Upper lobe of right lung (tissue), 1 donor: ENCODE measurements around the gene NEMF. TPM values are rescaled to one million over a fixed set of nuclear protein-coding genes. Genes with fewer than 3 reads are reported as not detected.
A peak's percentile ranks its signal among the peaks of the same experiment; 100 is the strongest.

Source experiments
- ATAC-seq: fragments of 200-7000 bp; cut with Tn5 transposase; one replicate; pipeline ENCODE4 v1.9.1; 2020; ENCODE audit warnings: mild to moderate bottlenecking, moderate library complexity
- DNase-seq: peaks from one replicate; pipeline ENCODE4 v3.0.0-alpha.2; 2020
- H3K27ac ChIP-seq: fragments of 200-600 bp; one replicate; pipeline ENCODE4 v1.8.0; 2022
- H3K27me3 ChIP-seq: fragments of 200-600 bp; one replicate; pipeline ENCODE4 v1.8.0; 2022; ENCODE audit warnings: mild to moderate bottlenecking
- H3K36me3 ChIP-seq: fragments of 200-600 bp; one replicate; pipeline ENCODE4 v1.8.0; 2022
- H3K4me1 ChIP-seq: fragments of 200-600 bp; one replicate; pipeline ENCODE4 v1.8.0; 2022
- H3K4me3 ChIP-seq: fragments of 200-600 bp; one replicate; pipeline ENCODE4 v1.8.0; 2022; ENCODE audit warnings: mild to moderate bottlenecking
- H3K9me3 ChIP-seq: fragments of 200-600 bp; one replicate; pipeline ENCODE4 v1.8.0; 2022
- CTCF ChIP-seq: fragments of 200-600 bp; IDR thresholded peaks from one replicate; pipeline ENCODE4 v1.8.0; 2022; ENCODE audit warnings: antibody characterized with exemption
- intact Hi-C: fragments of 100-400 bp; cut with DNase I; formaldehyde crosslinking; loops from one replicate; pipeline ENCODE4 v1.11.0; 2022
- total RNA-seq: library from RNA; stranded (reverse); fragmentation: NEBNext Ultra II Directional; extraction: Animal tissue kit (Norgen Biotek cat#: 25700); gene quantifications from one replicate; pipeline ENCODE4 v1.2.1, GENCODE V29; 2021
- donor health status: DM: no; HTN: yes; CAD: no; lungs with severe emphysema.

NEMF gene
- total RNA-seq, 1 donor from 2014 or later, result 57.4 TPM

GRCh38 chr14:49868720-49869114 is 16.1 kb upstream of the NEMF start:
- Histone ChIP-seq H3K4me3 (peak overlapping the region; percentile 74), H3K27me3 (no peaks in the 10 kb centered on the region), H3K9me3 (no peaks in the 10 kb centered on the region), H3K27ac (peak overlapping the region; percentile 90), H3K4me1 (peaks cover 18% of the 10 kb centered on the region), H3K36me3 (no peaks in the 10 kb centered on the region)
- DNase-seq (no peak), ATAC-seq (no peak)
- TF ChIP-seq CTCF, result no peak
- intact Hi-C loops, result loop anchor here (10.0 kb wide), 1 partner anchor 236 kb away; no protein-coding TSS in a partner anchor

GRCh38 chr14:49867831-49868719 is 15.5 kb upstream of the NEMF start:
- Histone ChIP-seq H3K4me1 (peaks cover 22% of the 10 kb centered on the region), H3K36me3 (no peaks in the 10 kb centered on the region), H3K27me3 (no peaks in the 10 kb centered on the region), H3K27ac (peak overlapping the region; percentile 94), H3K9me3 (no peaks in the 10 kb centered on the region), H3K4me3 (peak overlapping the region; percentile 74)
- intact Hi-C loops, result loop anchor here (10.0 kb wide), 1 partner anchor 237 kb away; no protein-coding TSS in a partner anchor
- peak; percentile 98 for ATAC-seq
- DNase-seq, result peak; percentile 99
- no peak for TF ChIP-seq CTCF

- Histone ChIP-seq H3K27me3 (no peaks in the 10 kb centered on the region), H3K27ac (peak overlapping the region; percentile 44), H3K9me3 (no peaks in the 10 kb centered on the region), H3K36me3 (no peaks in the 10 kb centered on the region), H3K4me3 (no peak overlapping the region), H3K4me1 (peaks cover 22% of the 10 kb centered on the region)
- ATAC-seq (no peak), DNase-seq (peak; percentile 89)
- TF ChIP-seq CTCF, result peak; percentile 86
- intact Hi-C loops, result loop anchor here (10.0 kb wide), 1 partner anchor 239 kb away; no protein-coding TSS in a partner anchor
Measured at GRCh38 chr14:49865431-49865859, 12.9 kb upstream of the NEMF start.

- peaks cover 17% of the 10 kb centered on the region for H3K4me1 ChIP-seq
- H3K27me3 ChIP-seq, result no peaks in the 10 kb centered on the region
- no peak for ATAC-seq
- no peak for DNase-seq
- peak overlapping the region; percentile 97 for H3K27ac ChIP-seq
- peak overlapping the region; percentile 58 for H3K4me3 ChIP-seq
- no peaks in the 10 kb centered on the region for H3K36me3 ChIP-seq
- no peaks in the 10 kb centered on the region for H3K9me3 ChIP-seq
- intact Hi-C loops, result loop anchor here (10.0 kb wide), 1 partner anchor 241 kb away; no protein-coding TSS in a partner anchor
- no peak for TF ChIP-seq CTCF
Measured at GRCh38 chr14:49863487-49864281, 11.1 kb upstream of the NEMF start.

GRCh38 chr14:49862089-49862673 is 9.6 kb upstream of the NEMF start:
- intact Hi-C loops, result loop anchor here (10.0 kb wide), 1 partner anchor 243 kb away; no protein-coding TSS in a partner anchor

More at GRCh38 chr14:49862089-49862673, 9.6 kb upstream of the NEMF start:
- Histone ChIP-seq H3K36me3 (no peaks in the 10 kb centered on the region), H3K9me3 (no peaks in the 10 kb centered on the region), H3K4me1 (peaks cover 14% of the 10 kb centered on the region), H3K4me3 (peak overlapping the region; percentile 58), H3K27ac (peak overlapping the region; percentile 97), H3K27me3 (no peaks in the 10 kb centered on the region)
- DNase-seq, result peak; percentile 84
- ATAC-seq, result peak; percentile 85
- TF ChIP-seq CTCF, result peak; percentile 100
